AG04450 (cell line): ENCODE measurements around the gene ERI2. TPM values are rescaled to one million over a fixed set of nuclear protein-coding genes. Genes with fewer than 3 reads are reported as not detected.

Experiments used
- CTCF ChIA-PET: fragments of 300-600, 350-600 bp; formaldehyde crosslinking; extraction: SDS; loops from one replicate; lab custom pipeline; 2022; ENCODE audit warnings: antibody characterized with exemption, inconsistent platforms; lab: Charles Lee
- POLR2A ChIA-PET: fragments of 350-600 bp; formaldehyde crosslinking; extraction: SDS; loops from one replicate; lab custom pipeline; 2021; ENCODE audit warnings: antibody characterized with exemption, inconsistent platforms; lab: Yijun Ruan, JAX
- DNase-seq: peaks from one replicate; pipeline ENCODE4 v3.0.0-alpha.2; 2011; ENCODE audit warnings: low read depth, low spot score
- H3K27ac ChIP-seq: one replicate; pipeline ENCODE4 v1.5.1; 2012; ENCODE audit warnings: low read depth, low read length, control low read depth
- H3K27me3 ChIP-seq: one replicate; pipeline ENCODE4 v1.6.0; 2012; ENCODE audit warnings: low read length; ENCODE audit not compliant: control insufficient read depth, insufficient read depth
- H3K4me3 ChIP-seq: 2 replicates; pipeline ENCODE4 v1.5.1; 2011; ENCODE audit warnings: mild to moderate bottlenecking, low read depth, low read length, control low read depth
- H3K9me3 ChIP-seq: 2 replicates; pipeline ENCODE4 v1.5.1; 2012; ENCODE audit warnings: low read length; ENCODE audit not compliant: control insufficient read depth, insufficient read depth
- polyA plus RNA-seq: library from polyadenylated mRNA; depleted of rRNA; stranded (reverse); fragments of >200 nt; gene quantifications from 2 replicates; pipeline ENCODE4 v1.2.3, GENCODE V29; 2011
- TF ChIP-seq, protein P1 (sequence below): IDR thresholded peaks from 2 replicates; pipeline ENCODE4 v1.5.1; 2011; ENCODE audit warnings: low read depth, low read length, control low read depth, inconsistent platforms

Gene ERI2
- polyA plus RNA-seq, 1 experiment: 14.8 TPM

DNA sequence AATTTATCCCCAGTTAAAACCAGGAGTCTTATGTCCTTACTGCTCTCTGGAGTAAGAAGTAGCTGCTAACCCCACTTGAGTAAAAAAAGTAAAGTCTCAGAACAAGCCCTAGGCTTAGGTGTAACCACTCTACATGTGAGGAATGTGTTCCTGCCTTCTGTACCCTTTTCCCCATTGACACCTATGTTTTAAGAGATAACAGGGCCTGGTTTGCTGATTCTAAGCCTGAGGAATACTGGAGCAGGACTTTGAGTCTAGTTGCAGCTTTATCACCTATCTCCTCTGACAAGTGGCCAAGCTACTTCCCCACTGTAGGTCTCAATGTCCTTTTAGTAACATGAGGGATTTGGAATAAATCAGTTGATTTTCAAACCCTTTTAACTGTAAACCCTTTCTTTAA is 40.3 kb upstream of the ERI2 start:
- no peak overlapping the region for H3K27ac ChIP-seq
- ChIA-PET POLR2A (no interaction called here), CTCF (interaction anchor here (0.6 to 7.3 kb wide), 3 partner anchors 234 to 238 kb away, joined by 3 to 59 read pairs (median 6); no protein-coding TSS in a partner anchor)
- no peak for DNase-seq
- TF ChIP-seq, protein P1, sequence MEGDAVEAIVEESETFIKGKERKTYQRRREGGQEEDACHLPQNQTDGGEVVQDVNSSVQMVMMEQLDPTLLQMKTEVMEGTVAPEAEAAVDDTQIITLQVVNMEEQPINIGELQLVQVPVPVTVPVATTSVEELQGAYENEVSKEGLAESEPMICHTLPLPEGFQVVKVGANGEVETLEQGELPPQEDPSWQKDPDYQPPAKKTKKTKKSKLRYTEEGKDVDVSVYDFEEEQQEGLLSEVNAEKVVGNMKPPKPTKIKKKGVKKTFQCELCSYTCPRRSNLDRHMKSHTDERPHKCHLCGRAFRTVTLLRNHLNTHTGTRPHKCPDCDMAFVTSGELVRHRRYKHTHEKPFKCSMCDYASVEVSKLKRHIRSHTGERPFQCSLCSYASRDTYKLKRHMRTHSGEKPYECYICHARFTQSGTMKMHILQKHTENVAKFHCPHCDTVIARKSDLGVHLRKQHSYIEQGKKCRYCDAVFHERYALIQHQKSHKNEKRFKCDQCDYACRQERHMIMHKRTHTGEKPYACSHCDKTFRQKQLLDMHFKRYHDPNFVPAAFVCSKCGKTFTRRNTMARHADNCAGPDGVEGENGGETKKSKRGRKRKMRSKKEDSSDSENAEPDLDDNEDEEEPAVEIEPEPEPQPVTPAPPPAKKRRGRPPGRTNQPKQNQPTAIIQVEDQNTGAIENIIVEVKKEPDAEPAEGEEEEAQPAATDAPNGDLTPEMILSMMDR: no peak
- no peaks in the 10 kb centered on the region for H3K27me3 ChIP-seq
- H3K4me3 ChIP-seq: no peak overlapping the region
- H3K9me3 ChIP-seq: no peaks in the 10 kb centered on the region

DNA sequence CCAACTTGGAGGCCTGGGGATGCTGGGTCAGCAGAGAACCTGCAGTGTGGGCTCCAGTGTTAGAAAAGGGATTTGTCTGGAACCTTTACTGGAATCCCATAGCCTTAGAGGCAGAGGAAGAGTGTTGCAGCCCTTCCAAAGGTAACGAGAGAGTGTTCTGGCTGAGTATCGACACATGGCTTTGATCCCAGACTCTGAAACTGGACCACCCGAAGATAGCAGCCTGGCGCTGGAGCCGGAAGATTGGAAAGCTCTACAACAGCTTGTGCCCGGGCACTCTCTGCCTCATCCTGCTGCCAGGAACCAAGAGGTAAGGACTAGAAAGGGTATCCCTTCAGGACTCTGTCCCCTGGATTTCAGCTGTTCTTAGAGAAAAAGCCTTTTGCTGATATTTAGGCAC is 39.8 kb upstream of the ERI2 start:
- POLR2A ChIA-PET: no interaction called here
- no peak for DNase-seq
- TF ChIP-seq, protein P1: no peak
- CTCF ChIA-PET: interaction anchor here (0.7 to 7.3 kb wide), 2 partner anchors 235 to 239 kb away, joined by 3 to 59 read pairs; no protein-coding TSS in a partner anchor
- Histone ChIP-seq H3K27me3 (no peaks in the 10 kb centered on the region), H3K9me3 (no peaks in the 10 kb centered on the region), H3K27ac (no peak overlapping the region), H3K4me3 (no peak overlapping the region)

DNA sequence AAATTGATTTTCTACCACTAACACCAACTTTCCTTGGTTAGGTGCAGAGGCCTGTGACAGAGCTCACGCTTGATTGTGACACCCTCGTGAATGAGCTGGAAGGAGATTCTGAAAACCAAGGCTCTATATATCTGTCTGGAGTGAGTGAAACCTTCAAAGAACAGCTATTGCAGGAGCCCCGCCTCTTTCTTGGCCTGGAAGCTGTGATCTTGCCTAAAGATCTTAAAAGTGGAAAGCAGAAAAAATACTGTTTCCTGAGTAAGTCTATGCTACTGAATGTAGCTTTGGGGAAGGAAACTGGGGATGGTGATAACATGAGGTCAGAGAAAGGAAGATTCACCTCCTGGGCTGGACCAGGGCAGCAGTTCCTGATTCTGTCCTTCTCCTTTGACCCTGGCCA is 38.3 kb upstream of the ERI2 start:
- ChIA-PET POLR2A (no interaction called here), CTCF (interaction anchor here (0.9 kb wide), 1 partner anchor 11 kb away, joined by 3 read pairs; no protein-coding TSS in a partner anchor)
- DNase-seq: no peak
- Histone ChIP-seq H3K27me3 (no peaks in the 10 kb centered on the region), H3K9me3 (no peaks in the 10 kb centered on the region), H3K4me3 (no peak overlapping the region), H3K27ac (no peak overlapping the region)
- TF ChIP-seq, protein P1: no peak

DNA sequence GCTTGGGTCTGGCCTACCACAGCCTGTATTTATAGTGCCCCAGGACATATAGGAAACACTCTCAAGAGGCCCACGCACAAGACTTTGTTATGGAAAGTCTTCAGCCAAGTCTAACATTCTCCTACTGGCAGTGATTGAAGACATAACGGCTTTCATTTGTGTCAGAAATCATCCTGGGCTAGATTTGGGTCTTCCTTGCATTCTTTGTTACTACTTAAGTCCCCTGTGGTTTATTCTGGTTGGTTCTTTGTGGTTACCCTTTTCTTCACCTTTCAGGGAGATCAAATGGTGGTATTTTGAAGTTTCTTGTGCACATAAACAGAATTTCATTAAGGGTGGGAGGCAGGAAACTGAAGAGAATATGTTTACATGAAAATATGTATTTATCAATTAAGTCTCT is 37.8 kb upstream of the ERI2 start:
- no peaks in the 10 kb centered on the region for H3K9me3 ChIP-seq
- no peak overlapping the region for H3K27ac ChIP-seq
- ChIA-PET CTCF (no interaction called here), POLR2A (no interaction called here)
- TF ChIP-seq, protein P1: no peak
- H3K27me3 ChIP-seq: no peaks in the 10 kb centered on the region
- no peak for DNase-seq
- no peak overlapping the region for H3K4me3 ChIP-seq

DNA sequence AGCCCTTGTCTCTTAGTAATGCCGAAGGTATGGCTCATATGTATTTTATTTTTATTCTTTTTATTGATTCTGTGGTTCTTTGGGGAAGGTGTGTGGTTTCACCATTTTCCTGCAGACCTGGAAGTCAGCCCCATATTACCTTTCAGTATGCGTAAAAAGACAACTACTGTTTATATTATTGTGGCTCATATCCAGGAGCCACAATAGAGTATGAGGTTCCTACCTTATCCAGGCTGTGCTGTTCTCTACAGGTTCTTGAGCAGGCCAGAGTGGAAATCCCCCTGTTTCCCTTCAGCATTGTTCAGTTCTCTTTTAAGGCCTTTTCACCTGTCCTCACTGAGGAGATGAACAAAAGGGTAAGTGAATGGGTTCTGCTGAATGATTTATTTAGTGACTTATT is 33.2 kb upstream of the ERI2 start:
- CTCF ChIA-PET: no interaction called here
- POLR2A ChIA-PET: no interaction called here

More for the DNA sequence above, 33.2 kb upstream of the ERI2 start:
- Histone ChIP-seq H3K4me3 (no peak overlapping the region), H3K9me3 (no peaks in the 10 kb centered on the region), H3K27ac (no peak overlapping the region), H3K27me3 (no peaks in the 10 kb centered on the region)
- TF ChIP-seq, protein P1: no peak
- DNase-seq: no peak
